Loucy (cell line): ENCODE results near the gene CAMKV.

ENCODE experiments used
- CTCF ChIP-seq: fragments of 200-600 bp; sonication (generic); conservative IDR thresholded peaks from 2 replicates; pipeline ENCODE4 v1.5.1; 2014; ENCODE audit warnings: mild to moderate bottlenecking, antibody characterized with exemption, low read length
- EZH2phosphoT487 ChIP-seq: fragments of 200-600 bp; IDR thresholded peaks from 2 replicates; pipeline ENCODE4 v1.6.1; 2018; ENCODE audit warnings: antibody characterized with exemption, mild to moderate bottlenecking, moderate library complexity, borderline replicate concordance

GRCh38 chr3:49812916-49813496 is 56.7 kb downstream of the CAMKV start:
- TF ChIP-seq CTCF = no peak
- TF ChIP-seq EZH2phosphoT487 = no peak
